PC-3 (cell line): ENCODE data around the gene PRKACA.

Experiments used
- CTCF ChIP-seq: fragments of 300-600 bp; sonication (generic); conservative IDR thresholded peaks from 2 replicates; pipeline ENCODE4 v1.5.1; 2017; ENCODE audit warnings: antibody characterized with exemption, low read depth, mild to moderate bottlenecking, low read length
- EZH2 ChIP-seq: fragments of 300-600 bp; sonication (generic); IDR thresholded peaks from one replicate; pipeline ENCODE4 v1.6.1; 2017; ENCODE audit warnings: antibody characterized with exemption, mild to moderate bottlenecking, low read length; ENCODE audit not compliant: unreplicated experiment
- EZH2phosphoT487 ChIP-seq: fragments of 300-600 bp; sonication (generic); IDR thresholded peaks from 2 replicates; pipeline ENCODE4 v1.6.1; 2018; ENCODE audit warnings: mild to moderate bottlenecking, antibody characterized with exemption, low read length, borderline replicate concordance

- TF ChIP-seq CTCF (0 out of 2 replicates have a peak, but pooled peaks have one; percentile 27), EZH2 (no peak), EZH2phosphoT487 (no peak)
These were observed 44.2 kb downstream of the PRKACA start for GRCh38 chr19:14073261-14073924.
